OCI-LY3 (cell line): ENCODE measurements around the gene ADGRF3.

Source experiments
- H2AFZ ChIP-seq: fragments of 200-600, 300-600 bp; shearing (Covaris generic); 2 replicates; pipeline ENCODE4 v1.6.0; 2014; ENCODE audit warnings: antibody characterized with exemption, low read depth, low read length
- H3K27ac ChIP-seq: fragments of 200-600, 300-600 bp; sonication (generic); 2 replicates; pipeline ENCODE4 v1.5.1; 2014; ENCODE audit warnings: mild to moderate bottlenecking, low read length, moderate library complexity, mixed read lengths
- H3K27me3 ChIP-seq: fragments of 200-600, 300-600 bp; sonication (generic); 2 replicates; pipeline ENCODE4 v1.6.1; 2014; ENCODE audit warnings: low read depth, low read length, mixed read lengths
- H3K36me3 ChIP-seq: fragments of 200-600, 300-600 bp; sonication (generic); replicated peaks from 2 replicates; pipeline ENCODE3; 2014; ENCODE audit warnings: low read depth, low read length, mixed read lengths
- H3K4me1 ChIP-seq: fragments of 300-600, 200-600 bp; sonication (generic); 2 replicates; pipeline ENCODE4 v1.6.1; 2014; ENCODE audit warnings: low read length, mixed read lengths
- H3K4me2 ChIP-seq: fragments of 200-600, 300-600 bp; sonication (generic); 2 replicates; pipeline ENCODE4 v1.6.1; 2014; ENCODE audit warnings: low read length, mixed read lengths
- H3K4me3 ChIP-seq: fragments of 300-600, 200-600 bp; sonication (generic); 2 replicates; pipeline ENCODE4 v1.5.1; 2014; ENCODE audit warnings: antibody characterized with exemption, mild to moderate bottlenecking, low read length, moderate library complexity
- H3K79me2 ChIP-seq: fragments of 300-600, 200-600 bp; shearing (Covaris generic); 2 replicates; pipeline ENCODE4 v1.6.1; 2014; ENCODE audit warnings: mild to moderate bottlenecking, low read length, mixed read lengths
- H3K9ac ChIP-seq: fragments of 300-600, 200-600 bp; shearing (Covaris generic); 2 replicates; pipeline ENCODE4 v1.6.0; 2014; ENCODE audit warnings: mild to moderate bottlenecking, low read length, moderate library complexity
- H3K9me3 ChIP-seq: fragments of 200-600, 300-600 bp; shearing (Covaris generic); 2 replicates; pipeline ENCODE4 v1.6.1; 2014; ENCODE audit warnings: low read length, mixed read lengths; ENCODE audit not compliant: insufficient read depth
- H4K20me1 ChIP-seq: fragments of 200-600, 300-600 bp; sonication (generic); 2 replicates; pipeline ENCODE4 v1.6.1; 2016; ENCODE audit warnings: low read length, mixed read lengths; ENCODE audit not compliant: insufficient read depth
- EZH2phosphoT487 ChIP-seq: fragments of 200-600 bp; shearing (Covaris generic); IDR thresholded peaks from 2 replicates; pipeline ENCODE4 v1.6.1; 2018; ENCODE audit warnings: antibody characterized with exemption, mixed run types, low read depth
- TF ChIP-seq, protein P1 (sequence below): fragments of 200-600, 300-600 bp; sonication (generic); IDR thresholded peaks from 2 replicates; pipeline ENCODE4 v1.5.1; 2014; ENCODE audit warnings: antibody characterized with exemption, low read length, low read depth

ADGRF3 gene

DNA sequence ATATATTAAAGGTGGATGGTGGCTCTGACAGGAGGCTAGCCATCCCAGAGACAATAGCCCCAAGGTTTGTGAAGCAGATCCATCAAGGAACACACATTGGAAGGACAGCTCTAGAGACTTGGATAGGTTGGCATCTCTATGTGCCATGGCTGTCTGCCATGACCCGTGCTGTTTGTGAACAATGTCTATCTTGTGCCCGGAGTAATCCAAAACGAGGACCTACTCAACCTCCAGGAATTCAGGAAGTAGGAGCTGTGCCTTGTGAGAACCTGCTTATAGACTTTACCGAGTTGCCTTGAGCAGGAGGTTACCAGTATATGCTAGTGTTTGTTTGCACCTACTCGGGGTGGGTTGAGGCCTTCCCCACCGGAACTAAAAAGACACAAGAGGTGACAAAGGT lies 43.7 kb downstream of the ADGRF3 start:
- Histone ChIP-seq H3K9me3 (no peaks in the 10 kb centered on the region), H3K9ac (no peak overlapping the region), H3K36me3 (no peaks in the 10 kb centered on the region), H3K4me2 (no peak overlapping the region), H3K4me3 (no peak overlapping the region), H3K27ac (no peak overlapping the region), H4K20me1 (no peaks in the 10 kb centered on the region), H3K79me2 (no peaks in the 10 kb centered on the region), H3K4me1 (peaks cover 13% of the 10 kb centered on the region; the same call in 1 of the 2 replicates), H2AFZ (no peak overlapping the region), H3K27me3 (no peaks in the 10 kb centered on the region)
- TF ChIP-seq EZH2phosphoT487: no peak
- TF ChIP-seq, protein P1, sequence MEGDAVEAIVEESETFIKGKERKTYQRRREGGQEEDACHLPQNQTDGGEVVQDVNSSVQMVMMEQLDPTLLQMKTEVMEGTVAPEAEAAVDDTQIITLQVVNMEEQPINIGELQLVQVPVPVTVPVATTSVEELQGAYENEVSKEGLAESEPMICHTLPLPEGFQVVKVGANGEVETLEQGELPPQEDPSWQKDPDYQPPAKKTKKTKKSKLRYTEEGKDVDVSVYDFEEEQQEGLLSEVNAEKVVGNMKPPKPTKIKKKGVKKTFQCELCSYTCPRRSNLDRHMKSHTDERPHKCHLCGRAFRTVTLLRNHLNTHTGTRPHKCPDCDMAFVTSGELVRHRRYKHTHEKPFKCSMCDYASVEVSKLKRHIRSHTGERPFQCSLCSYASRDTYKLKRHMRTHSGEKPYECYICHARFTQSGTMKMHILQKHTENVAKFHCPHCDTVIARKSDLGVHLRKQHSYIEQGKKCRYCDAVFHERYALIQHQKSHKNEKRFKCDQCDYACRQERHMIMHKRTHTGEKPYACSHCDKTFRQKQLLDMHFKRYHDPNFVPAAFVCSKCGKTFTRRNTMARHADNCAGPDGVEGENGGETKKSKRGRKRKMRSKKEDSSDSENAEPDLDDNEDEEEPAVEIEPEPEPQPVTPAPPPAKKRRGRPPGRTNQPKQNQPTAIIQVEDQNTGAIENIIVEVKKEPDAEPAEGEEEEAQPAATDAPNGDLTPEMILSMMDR: no peak

DNA sequence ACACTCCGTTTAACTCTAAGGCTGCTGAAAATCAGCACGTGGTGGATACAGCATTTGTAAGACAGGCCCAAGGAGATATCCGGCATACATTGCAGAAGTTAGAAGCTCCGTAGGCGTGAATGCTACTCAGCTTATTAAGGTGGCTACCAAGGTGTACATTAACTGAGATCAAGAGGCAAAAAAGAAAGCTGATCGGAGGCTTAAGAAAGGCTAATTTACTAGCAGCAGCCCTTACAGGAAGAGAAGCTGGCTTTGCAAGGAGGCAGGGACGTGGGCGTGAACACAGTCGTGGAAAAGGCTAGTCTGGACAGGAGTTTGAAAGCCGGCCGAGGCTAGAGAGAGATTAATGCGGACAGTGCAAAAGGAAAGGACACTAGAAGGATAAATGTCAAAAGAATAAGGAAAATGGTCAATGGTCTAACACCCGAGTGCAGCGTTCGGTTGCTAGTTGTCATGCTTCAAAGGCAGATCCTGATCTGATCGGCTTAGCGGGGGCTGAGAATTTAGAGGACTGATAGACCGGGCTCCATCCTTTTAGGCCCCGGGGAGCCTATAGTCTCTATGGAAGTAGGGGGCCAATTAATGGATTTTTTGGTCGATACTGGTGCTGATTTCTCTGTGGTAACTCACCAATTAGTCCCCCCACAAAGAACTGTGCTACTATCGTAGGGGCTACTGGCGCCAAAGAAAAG lies 46.2 kb downstream of the ADGRF3 start:
- no peak overlapping the region for H3K4me2 ChIP-seq
- H3K4me1 ChIP-seq: peaks cover 13% of the 10 kb centered on the region; the same call in 1 of the 2 replicates
- H4K20me1 ChIP-seq: no peaks in the 10 kb centered on the region
- no peak overlapping the region for H2AFZ ChIP-seq
- no peaks in the 10 kb centered on the region for H3K79me2 ChIP-seq
- no peak overlapping the region for H3K4me3 ChIP-seq
- TF ChIP-seq, protein P1: no peak
- no peak for TF ChIP-seq EZH2phosphoT487
- H3K9ac ChIP-seq: no peak overlapping the region
- H3K9me3 ChIP-seq: no peaks in the 10 kb centered on the region
- H3K27ac ChIP-seq: no peak overlapping the region
- no peaks in the 10 kb centered on the region for H3K36me3 ChIP-seq
- no peaks in the 10 kb centered on the region for H3K27me3 ChIP-seq

DNA sequence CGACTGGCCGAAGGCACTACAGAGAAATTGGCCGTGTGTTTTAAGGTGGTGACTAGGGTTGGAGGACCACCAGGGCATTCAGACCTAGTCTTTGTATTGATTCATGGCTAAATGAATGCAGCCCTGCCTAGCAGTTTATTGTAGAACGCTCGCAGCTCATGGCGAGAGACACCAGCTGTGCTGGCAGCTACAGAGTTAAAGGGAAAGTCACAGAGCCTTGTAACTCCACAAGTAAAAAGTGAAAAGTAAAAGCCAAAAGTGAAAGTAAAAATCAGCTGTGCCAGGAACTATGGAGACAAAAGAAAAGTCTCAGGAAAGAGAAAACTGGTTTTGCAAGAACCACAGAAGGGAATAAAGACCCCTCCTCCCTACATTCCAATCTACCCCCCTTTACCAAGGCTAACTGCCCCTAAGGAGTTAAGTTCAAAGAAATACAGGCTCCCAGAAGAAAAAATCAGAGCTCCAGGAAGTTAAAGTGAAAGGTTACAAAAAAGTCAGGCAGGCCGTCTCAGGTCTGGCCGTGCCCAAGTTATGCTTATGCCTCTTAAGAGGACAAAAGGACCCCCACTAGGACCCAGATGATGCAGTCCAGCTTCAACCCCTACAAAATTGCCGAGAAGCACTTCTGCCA lies 47.0 kb downstream of the ADGRF3 start:
- Histone ChIP-seq H3K36me3 (no peaks in the 10 kb centered on the region), H3K4me1 (peaks cover 13% of the 10 kb centered on the region; the same call in 1 of the 2 replicates), H3K4me3 (peak overlapping the region; percentile 76), H2AFZ (peak overlapping the region; percentile 54), H3K27me3 (no peaks in the 10 kb centered on the region), H3K27ac (no peak overlapping the region), H4K20me1 (no peaks in the 10 kb centered on the region), H3K9me3 (no peaks in the 10 kb centered on the region), H3K9ac (peak overlapping the region; percentile 56; the same call in 1 of the 2 replicates), H3K79me2 (no peaks in the 10 kb centered on the region), H3K4me2 (peak overlapping the region; percentile 88)
- TF ChIP-seq, protein P1: no peak
- TF ChIP-seq EZH2phosphoT487: no peak

DNA sequence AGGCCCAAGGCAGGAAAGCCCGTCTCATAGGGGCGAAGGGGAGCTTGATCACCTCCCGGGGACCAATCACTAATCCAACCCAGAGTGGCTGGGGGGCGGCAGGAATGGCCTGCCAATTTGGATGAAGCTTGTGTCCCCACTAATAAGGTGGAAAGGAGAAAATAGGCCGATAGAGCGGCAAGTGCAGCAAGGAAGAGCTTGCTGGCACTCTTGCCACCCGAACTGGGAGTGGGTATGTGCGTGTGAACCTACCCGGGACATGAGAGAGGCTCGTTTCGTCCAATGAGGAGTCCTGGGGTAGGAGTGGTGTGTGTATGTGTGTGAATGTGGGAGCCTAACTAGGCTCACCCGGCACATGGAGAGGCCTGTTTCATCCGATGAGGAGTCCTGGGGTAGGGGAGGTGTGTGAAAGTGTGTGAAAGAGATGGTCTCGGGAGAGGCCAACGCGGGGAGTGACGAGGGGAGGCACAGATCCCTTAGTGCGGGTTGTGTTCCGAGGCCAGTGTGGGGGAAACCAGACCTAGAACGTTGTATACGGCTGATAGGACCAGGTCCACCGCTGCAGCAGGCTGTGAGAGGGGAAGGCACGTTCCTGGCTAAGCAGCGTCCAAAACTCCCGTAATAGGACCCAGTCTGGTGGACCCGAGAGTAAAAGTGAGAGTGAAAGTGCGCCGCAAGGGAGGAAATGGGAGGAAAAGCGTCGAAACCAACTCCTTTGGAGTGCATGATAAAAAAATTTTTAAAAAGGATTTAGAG lies 47.8 kb downstream of the ADGRF3 start:
- Histone ChIP-seq H3K36me3 (no peaks in the 10 kb centered on the region), H3K79me2 (no peaks in the 10 kb centered on the region), H3K9ac (peak overlapping the region; percentile 56), H3K27ac (no peak overlapping the region), H3K4me1 (peaks cover 13% of the 10 kb centered on the region; the same call in 1 of the 2 replicates), H3K4me2 (peak overlapping the region; percentile 88), H3K4me3 (peak overlapping the region; percentile 76), H3K9me3 (no peaks in the 10 kb centered on the region), H4K20me1 (no peaks in the 10 kb centered on the region), H3K27me3 (no peaks in the 10 kb centered on the region), H2AFZ (peak overlapping the region; percentile 54)
- TF ChIP-seq, protein P1: no peak
- no peak for TF ChIP-seq EZH2phosphoT487
